Measurements from ENCODE around the gene DHRS3. TPM values are rescaled to one million over a fixed set of nuclear protein-coding genes. Genes with fewer than 3 reads are reported as not detected.

DHRS3 gene
- total and polyA plus RNA-seq, 2 of the 13 experiments (the other 11 are each of a cell fraction or from before 2014, with no cell fraction given) = 48.5 to 90.5 TPM

- TF ChIP-seq NFE2L1 (CRISPR knock-in tag; IDR thresholded peaks at IDR 0.05; ENCODE audit: borderline replicate concordance) (no peak), MNT (IDR thresholded peaks at IDR 0.05) (peak; percentile 35; the same call in 1 of the 2 replicates), ZNF574 (CRISPR knock-in tag; IDR thresholded peaks at IDR 0.05) (peak; percentile 83), THRA (CRISPR knock-in tag; IDR thresholded peaks at IDR 0.05; ENCODE audit: borderline replicate concordance) (peak; percentile 94), NFRKB (IDR thresholded peaks at IDR 0.05) (no peak), LRRFIP1 (CRISPR knock-in tag; conservative IDR thresholded peaks at IDR 0.05) (no peak), ZSCAN25 (CRISPR knock-in tag; IDR thresholded peaks at IDR 0.05) (peak; percentile 74; the same call in 1 of the 2 replicates), ZNF121 (CRISPR knock-in tag; IDR thresholded peaks at IDR 0.05) (peak; percentile 76), RAD21 (CRISPR knock-in tag; IDR thresholded peaks at IDR 0.05) (peak; percentile 40; the same call in 1 of the 2 replicates), ZBTB46 (CRISPR knock-in tag; IDR thresholded peaks at IDR 0.05; ENCODE audit: borderline replicate concordance) (no peak), KDM6A (CRISPR knock-in tag; IDR thresholded peaks at IDR 0.05; ENCODE audit: low read depth) (peak; percentile 97), BCLAF1 (IDR thresholded peaks at IDR 0.05) (no peak), NFKB2 (CRISPR knock-in tag; IDR thresholded peaks at IDR 0.05; ENCODE audit: borderline replicate concordance) (peak; percentile 42), TOE1 (CRISPR knock-in tag; IDR thresholded peaks at IDR 0.05) (peak; percentile 46; the same call in 1 of the 2 replicates), AKAP8 (CRISPR knock-in tag; IDR thresholded peaks at IDR 0.05) (peak; percentile 76; the same call in 1 of the 2 replicates)
Measured at GRCh38 chr1:12528021-12528852, 89.8 kb downstream of the DHRS3 start (continued).
